GM19351 (cell line): Measurements from ENCODE around the gene RNU11.
A peak's percentile ranks its signal among the peaks of the same experiment; 100 is the strongest.
"Not testable (repeated sequence)": the region's sequence is repeated elsewhere in the genome, so short reads cannot be mapped to it uniquely, and the experiment has no call there.

Experiments
- ATAC-seq: cut with Tn5 transposase; IDR thresholded peaks from one replicate; pipeline ENCODE4 v1.9.1; 2021; ENCODE audit warnings: mild to moderate bottlenecking, moderate library complexity; ENCODE audit not compliant: unreplicated experiment

RNU11 gene

DNA sequence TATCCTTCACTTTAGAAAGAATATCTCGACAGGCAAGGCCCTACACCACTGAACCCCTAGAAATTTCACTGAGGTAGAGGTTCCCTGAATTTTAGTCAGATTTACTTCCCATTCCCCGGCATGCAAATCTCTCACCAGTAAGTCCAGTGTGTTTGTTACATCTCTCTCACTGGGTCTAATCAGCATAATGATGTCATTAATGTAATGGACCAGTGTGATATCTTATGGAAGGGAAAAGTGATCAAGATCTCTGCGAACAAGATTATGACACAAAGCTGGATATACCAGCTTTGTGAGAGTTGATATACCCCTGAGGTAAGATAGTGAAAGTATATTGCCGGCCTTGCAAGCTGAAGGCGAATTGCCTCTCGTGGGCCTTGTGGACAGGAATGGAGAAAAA is 7.9 kb downstream of the RNU11 start:
- no peak for ATAC-seq

DNA sequence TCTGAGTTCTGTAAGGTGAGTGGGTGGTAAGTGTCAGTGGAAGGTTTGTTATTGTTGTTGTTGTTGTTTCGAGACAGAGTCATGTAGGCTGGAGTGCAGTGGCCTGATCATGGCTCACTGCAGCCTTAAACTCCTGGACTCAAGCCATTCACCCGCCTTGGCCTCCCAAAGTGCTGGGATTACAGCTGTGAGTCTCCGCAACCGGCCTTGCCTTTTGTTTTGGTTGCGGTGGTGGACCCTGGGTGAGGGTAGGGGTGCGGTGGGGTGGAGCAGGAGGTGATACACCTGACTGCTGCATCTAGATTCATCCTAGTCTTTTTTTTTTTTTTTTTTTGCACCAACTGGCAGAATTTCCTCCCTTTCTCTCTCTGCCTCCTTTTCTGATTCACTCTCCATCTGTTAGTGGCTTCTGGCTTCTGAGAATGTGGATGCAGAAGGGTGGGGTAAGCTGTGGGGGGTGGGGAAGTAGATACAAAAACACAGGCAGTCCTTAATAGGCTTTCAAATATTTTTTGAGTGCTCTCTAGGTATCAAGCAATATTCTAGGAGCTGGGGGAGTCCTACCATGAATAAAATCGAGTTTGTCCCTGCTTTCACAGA is 15.6 kb downstream of the RNU11 start:
- no peak for ATAC-seq

DNA sequence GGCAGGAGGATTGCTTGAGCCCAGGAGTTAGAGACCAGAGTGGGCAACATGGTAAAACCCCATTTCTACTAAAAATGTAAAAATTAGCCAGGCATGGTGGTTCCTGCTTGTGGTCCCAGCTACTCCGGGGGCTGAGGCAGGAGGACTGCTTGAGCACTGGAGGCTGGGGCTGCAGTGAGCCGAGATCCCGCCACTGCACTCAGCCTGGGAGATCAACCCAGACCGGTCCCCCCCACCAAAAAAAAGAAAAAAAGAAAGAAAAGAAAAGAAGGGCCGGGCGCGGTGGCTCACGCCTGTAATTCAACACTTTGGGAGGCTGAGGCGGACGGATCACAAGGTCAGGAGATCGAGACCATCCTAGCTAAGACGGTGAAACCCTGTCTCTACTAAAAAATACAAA is 18.4 kb downstream of the RNU11 start:
- no peak for ATAC-seq

DNA sequence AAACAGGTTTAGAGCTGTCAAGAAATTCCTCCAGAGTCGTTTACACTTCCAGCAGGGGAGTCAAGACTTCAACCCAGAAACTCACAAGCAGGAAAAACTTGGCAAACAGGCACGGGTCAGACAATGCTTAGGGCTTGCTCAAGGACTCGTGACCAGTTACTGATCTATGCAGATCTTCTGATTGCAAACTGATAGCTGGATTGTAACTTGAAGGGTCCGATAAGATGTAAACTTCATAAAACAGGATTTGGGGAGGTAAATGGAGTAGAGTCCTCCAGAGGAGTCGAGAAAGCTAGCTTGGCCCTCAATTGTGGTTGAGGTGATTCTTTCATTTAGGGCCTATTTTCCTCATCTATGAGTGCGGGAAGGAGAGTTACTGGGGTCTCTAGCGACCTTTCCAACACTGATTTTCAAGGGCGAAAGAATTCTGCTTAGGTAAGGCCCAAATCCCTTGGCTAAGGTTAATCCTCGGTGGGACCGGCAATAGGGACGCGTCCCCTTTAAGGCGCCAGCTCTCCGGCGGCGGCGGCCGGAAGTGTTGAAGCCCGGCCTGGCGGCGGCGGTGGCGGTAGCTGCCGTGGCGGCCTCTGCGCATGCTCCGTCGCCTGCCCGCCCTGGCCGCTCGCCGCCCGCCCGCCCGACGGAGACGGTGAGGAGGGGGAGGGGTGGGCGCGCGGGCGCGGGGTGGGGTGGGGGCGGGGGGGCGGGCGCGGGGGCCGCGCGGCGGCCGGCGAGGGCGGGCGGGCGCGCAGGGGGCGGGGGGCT is 20.0 kb downstream of the RNU11 start, which contains the start of gene GMEB1:
GMEB1 (plus strand) TSS at position 594 of the 765 bp plus-strand sequence. CDS start 14,829 bp downstream, outside the sequence.
- peak; percentile 57 for ATAC-seq

DNA sequence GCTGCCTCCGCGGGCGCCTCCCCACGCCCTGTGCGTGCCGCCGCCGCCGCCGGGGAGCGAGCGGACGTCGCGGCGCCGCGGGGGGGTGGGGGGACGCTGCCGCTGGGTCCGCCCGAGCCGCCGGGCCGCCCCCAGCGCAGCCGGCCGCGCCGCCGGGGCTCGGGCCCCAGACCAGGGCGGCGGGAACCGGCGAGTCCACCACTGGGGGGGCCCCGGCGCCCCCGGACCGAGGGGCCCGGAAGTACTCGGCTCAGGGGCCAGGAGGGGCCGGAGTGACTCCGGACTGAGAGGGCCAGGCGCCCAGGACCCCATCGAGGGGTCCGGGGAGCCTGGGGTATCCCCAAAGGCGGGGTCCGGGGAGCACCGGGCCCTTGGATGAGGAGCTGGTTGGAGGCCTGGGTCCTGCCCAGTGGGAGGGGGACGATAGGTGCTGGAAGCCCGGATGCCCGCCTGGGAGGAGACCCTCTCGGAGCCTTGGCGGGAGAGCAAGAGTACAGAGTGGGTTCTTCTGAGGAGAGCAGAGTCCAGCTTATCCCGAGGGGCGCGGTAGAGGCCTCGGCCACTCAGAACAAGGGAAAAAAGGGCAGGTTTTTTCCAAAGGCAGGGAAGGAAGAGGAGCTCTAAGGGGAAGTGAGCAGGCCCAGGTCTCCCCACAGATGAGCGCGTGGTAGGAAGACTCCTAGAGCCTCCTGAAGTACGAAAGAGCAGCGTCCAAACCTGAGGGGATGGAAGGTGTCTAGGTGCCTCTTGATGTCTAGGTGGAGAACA is 20.7 kb downstream of the RNU11 start:
- ATAC-seq, result peak; percentile 59

DNA sequence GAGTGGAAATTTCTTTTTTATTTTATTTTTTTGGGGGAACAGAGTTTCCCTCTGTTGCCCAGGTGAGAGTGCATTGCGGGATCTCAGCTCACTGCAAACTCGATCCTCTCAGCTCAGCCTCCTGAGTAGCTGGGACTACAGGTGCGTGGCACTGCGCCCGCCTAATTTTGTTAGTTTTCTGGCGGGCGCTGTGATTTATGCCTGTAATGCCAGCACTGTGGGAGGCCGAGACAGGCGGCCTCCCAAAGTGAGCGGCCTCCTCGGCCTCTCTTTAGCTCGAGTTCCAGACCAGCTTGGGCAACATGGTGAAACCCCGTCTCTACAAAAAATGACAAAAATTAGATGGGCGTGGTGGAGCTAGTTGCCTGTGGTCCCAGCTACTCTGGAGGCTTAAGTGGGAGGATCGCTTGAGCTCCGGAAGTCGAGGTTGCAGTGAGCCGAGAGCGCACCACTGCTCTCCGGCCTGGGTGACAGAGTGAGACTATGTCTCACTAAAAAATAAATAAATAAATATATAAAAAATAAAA is 22.9 kb downstream of the RNU11 start:
- ATAC-seq, result no peak

DNA sequence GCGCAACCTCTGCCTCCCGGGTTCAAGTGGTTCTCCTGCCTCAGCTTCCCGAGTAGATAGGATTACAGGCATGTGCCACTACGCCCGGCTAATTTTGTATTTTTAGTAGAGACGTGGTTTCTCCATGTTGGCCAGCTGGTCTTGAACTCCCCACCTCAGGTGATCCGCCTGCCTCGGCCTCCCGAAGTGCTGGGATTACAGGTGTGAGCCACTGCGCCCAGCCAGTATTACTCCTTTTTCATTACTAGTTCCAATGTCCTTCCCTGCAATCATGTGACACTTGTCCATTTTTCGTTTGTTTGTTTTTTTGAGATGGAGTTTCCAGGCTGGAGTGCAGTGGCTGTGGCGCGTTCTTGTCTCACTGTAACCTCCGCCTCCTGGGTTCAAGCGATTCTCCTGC is 24.6 kb downstream of the RNU11 start:
- ATAC-seq, result not testable (repeated sequence)

DNA sequence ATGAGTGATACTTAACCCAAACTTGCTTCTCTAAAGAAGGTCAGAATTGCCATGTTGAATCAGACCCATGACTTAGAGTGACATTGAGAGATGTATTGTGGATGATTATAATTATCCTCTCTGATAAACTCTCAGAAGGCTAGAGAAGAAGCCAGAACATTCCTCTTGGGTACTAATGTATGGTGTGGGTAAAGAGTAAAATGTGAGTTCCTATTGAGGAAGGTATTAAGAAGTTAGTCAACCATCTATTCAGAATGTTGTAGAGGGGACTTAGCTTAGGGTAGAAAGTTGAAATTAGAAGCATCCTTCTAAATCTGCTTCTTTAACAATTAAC is 27.5 kb downstream of the RNU11 start:
- no peak for ATAC-seq

DNA sequence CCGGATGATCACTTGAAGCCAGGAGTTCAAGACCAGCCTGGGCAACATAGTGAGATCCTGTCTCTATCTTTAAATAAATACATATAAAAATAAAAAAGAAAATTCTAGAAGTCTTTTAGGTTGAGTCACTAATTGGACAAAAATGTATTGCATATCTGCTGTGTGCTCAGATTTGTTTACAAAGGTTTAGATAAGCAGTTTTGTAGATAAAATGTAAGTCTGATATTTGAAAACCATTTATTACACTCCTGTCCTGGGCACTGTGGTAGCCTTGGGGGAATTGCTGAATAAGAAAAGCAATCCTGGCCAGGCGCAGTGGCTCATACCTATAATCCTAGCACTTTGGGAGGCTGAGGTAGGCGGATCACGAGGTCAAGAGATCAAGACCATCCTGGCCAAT is 31.8 kb downstream of the RNU11 start:
- ATAC-seq, result no peak

DNA sequence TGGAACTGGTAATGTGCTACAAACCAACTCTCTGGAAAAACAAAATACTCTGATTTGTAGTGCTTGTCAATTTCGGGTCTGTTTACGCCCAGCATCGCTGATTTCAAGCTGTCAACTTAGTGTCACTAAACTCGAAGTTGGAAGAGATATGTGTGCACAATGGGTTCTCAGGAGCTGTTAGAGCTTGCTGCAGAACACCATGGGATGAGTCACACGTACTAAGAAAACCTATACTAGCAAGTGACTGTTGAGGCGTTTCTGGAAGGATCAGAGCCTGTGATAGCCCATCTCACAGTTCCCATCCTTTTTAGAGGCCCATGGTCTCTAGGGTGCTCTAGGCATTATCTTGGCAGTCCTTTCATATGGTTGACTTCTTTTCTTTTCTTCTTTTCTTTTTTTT is 34.4 kb downstream of the RNU11 start:
- no peak for ATAC-seq

DNA sequence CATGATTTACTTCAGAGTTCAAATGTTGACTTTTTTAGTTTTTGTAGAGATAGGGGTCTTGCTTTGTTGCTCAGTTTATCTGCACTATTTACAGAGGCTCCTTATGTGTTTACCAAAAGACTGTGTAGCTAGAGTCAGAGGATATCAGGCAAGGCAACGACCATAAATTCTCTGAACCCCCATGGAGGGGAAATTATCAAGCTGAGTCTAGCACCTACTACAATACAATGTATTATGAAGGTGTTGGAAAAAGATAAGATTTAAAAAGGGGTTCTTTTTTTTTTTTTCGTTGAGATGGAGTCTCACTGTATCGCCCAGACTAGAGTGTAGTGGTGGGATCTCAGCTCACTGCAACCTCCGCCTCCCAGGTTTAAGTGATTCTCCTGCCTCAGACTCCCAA is 36.5 kb downstream of the RNU11 start:
- no peak for ATAC-seq

DNA sequence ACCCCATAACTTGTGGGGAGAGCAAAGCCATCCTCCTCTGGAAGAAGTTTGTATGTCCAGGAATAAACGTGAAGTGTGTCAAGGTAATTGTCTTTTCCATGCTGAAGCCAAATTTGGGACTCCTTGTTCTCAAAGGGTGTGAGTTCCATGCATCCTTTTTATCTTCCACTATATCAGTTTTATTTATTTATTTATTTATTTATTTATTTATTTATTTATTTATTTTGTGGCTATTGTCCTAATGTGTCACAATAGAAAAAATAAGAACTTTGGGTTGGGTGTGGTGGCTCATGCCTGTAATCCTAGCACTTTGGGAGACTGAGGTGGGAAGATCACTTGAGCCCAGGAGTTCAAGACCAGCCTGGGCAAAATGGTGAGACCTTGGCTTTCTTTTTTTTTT is 43.2 kb downstream of the RNU11 start:
- not testable (repeated sequence) for ATAC-seq
